Fibroblast of the aortic adventitia (primary cell): ENCODE data around the gene SIGLEC12. TPM values are rescaled to one million over a fixed set of nuclear protein-coding genes. Genes with fewer than 3 reads are reported as not detected.

Experiments
- DNase-seq: peaks from one replicate; pipeline ENCODE4 v3.0.0-alpha.2; 2010; ENCODE audit warnings: low read depth
- H3K4me3 ChIP-seq: 2 replicates; pipeline ENCODE4 v1.5.1; 2011; ENCODE audit warnings: low read depth, mild to moderate bottlenecking, control low read depth, low read length, moderate library complexity
- CTCF ChIP-seq: IDR thresholded peaks from 2 replicates; pipeline ENCODE4 v1.5.1; 2011; ENCODE audit warnings: mild to moderate bottlenecking, low read length, control low read depth, inconsistent platforms; ENCODE audit not compliant: insufficient read depth
- total RNA-seq: library from RNA; depleted of rRNA; stranded (reverse); fragments of >200 nt; gene quantifications from 2 replicates; pipeline ENCODE4 v1.2.3, GENCODE V29; 2012; ENCODE audit warnings: low replicate concordance

SIGLEC12 gene
- total RNA-seq, 1 donor = not detected

- no peak overlapping the region for H3K4me3 ChIP-seq
- DNase-seq = peak; percentile 67
- TF ChIP-seq CTCF = no peak
These were observed 45.2 kb upstream of the SIGLEC12 start for GRCh38 chr19:51546650-51547396.

GRCh38 chr19:51546107-51546649 lies 44.6 kb upstream of the SIGLEC12 start:
- DNase-seq = no peak
- TF ChIP-seq CTCF = no peak
- no peak overlapping the region for H3K4me3 ChIP-seq

- no peak for DNase-seq
- TF ChIP-seq CTCF = no peak
- H3K4me3 ChIP-seq = no peak overlapping the region
These were observed 42.4 kb upstream of the SIGLEC12 start for GRCh38 chr19:51544038-51544437.

- DNase-seq = no peak
- H3K4me3 ChIP-seq = no peak overlapping the region
- TF ChIP-seq CTCF = no peak
These were observed 41.1 kb upstream of the SIGLEC12 start for GRCh38 chr19:51542699-51543098.

GRCh38 chr19:51541458-51542357 lies 40.1 kb upstream of the SIGLEC12 start:
- no peak for TF ChIP-seq CTCF
- no peak overlapping the region for H3K4me3 ChIP-seq
- DNase-seq = no peak

- DNase-seq = no peak
- H3K4me3 ChIP-seq = no peak overlapping the region
- TF ChIP-seq CTCF = no peak
These were observed 38.3 kb upstream of the SIGLEC12 start for GRCh38 chr19:51539821-51540366.
